Fibroblast of the aortic adventitia (primary cell): ENCODE data around the gene SEC14L6. TPM values are rescaled to one million over a fixed set of nuclear protein-coding genes. Genes with fewer than 3 reads are reported as not detected.

ENCODE experiments used
- DNase-seq: peaks from one replicate; pipeline ENCODE4 v3.0.0-alpha.2; 2010; ENCODE audit warnings: low read depth
- H3K4me3 ChIP-seq: 2 replicates; pipeline ENCODE4 v1.5.1; 2011; ENCODE audit warnings: low read depth, mild to moderate bottlenecking, control low read depth, low read length, moderate library complexity
- CTCF ChIP-seq: IDR thresholded peaks from 2 replicates; pipeline ENCODE4 v1.5.1; 2011; ENCODE audit warnings: mild to moderate bottlenecking, low read length, control low read depth, inconsistent platforms; ENCODE audit not compliant: insufficient read depth
- total RNA-seq: library from RNA; depleted of rRNA; stranded (reverse); fragments of >200 nt; gene quantifications from 2 replicates; pipeline ENCODE4 v1.2.3, GENCODE V29; 2012; ENCODE audit warnings: low replicate concordance

The SEC14L6 gene
- total RNA-seq, 1 donor: 0.09 TPM

GRCh38 chr22:30535182-30535581, 11.4 kb downstream of the SEC14L6 start:
- no peak overlapping the region for H3K4me3 ChIP-seq
- no peak for DNase-seq
- TF ChIP-seq CTCF: no peak

- no peak for DNase-seq
- TF ChIP-seq CTCF: no peak
- H3K4me3 ChIP-seq: no peak overlapping the region
These were observed 14.6 kb downstream of the SEC14L6 start for GRCh38 chr22:30531651-30532608.

GRCh38 chr22:30526656-30527055, 19.9 kb downstream of the SEC14L6 start:
- TF ChIP-seq CTCF: no peak
- no peak for DNase-seq

GRCh38 chr22:30523646-30524489, 22.7 kb downstream of the SEC14L6 start:
- no peak overlapping the region for H3K4me3 ChIP-seq
- DNase-seq: no peak

More at GRCh38 chr22:30526656-30527055, 19.9 kb downstream of the SEC14L6 start:
- H3K4me3 ChIP-seq: no peak overlapping the region

GRCh38 chr22:30521368-30522156, 25.0 kb downstream of the SEC14L6 start:
- DNase-seq: no peak
- no peak for TF ChIP-seq CTCF

More at GRCh38 chr22:30523646-30524489, 22.7 kb downstream of the SEC14L6 start:
- TF ChIP-seq CTCF: no peak

GRCh38 chr22:30519842-30520425, 26.6 kb downstream of the SEC14L6 start:
- no peak overlapping the region for H3K4me3 ChIP-seq
- DNase-seq: no peak
- TF ChIP-seq CTCF: no peak

More at GRCh38 chr22:30521368-30522156, 25.0 kb downstream of the SEC14L6 start:
- no peak overlapping the region for H3K4me3 ChIP-seq
